Stimulated activated CD4-positive, alpha-beta T cell treated with anti-CD3 and anti-CD28 coated beads, Interleukin-15, amount 100 ng/mL, for 24 hours (primary cell): Measurements from ENCODE around the gene LRMDA.

Experiments
- DNase-seq: peaks from one replicate; pipeline ENCODE4 v3.0.0-alpha.2; 2020

The LRMDA gene

GRCh38 chr10:75857896-75858295 lies 426.5 kb downstream of the LRMDA start:
- no peak for DNase-seq

GRCh38 chr10:75858339-75858738 lies 426.9 kb downstream of the LRMDA start:
- no peak for DNase-seq

GRCh38 chr10:75859141-75859540 lies 427.7 kb downstream of the LRMDA start:
- no peak for DNase-seq

GRCh38 chr10:75860009-75860408 lies 428.6 kb downstream of the LRMDA start:
- DNase-seq: no peak

GRCh38 chr10:75861582-75861981 lies 430.2 kb downstream of the LRMDA start:
- DNase-seq: no peak

- DNase-seq: no peak
Measured at GRCh38 chr10:75862935-75863334, 431.5 kb downstream of the LRMDA start.

- no peak for DNase-seq
Measured at GRCh38 chr10:75864717-75865116, 433.3 kb downstream of the LRMDA start.

- no peak for DNase-seq
Measured at GRCh38 chr10:75865413-75866299, 434.2 kb downstream of the LRMDA start.

- DNase-seq: no peak
Measured at GRCh38 chr10:75866300-75866625, 434.8 kb downstream of the LRMDA start.

GRCh38 chr10:75866731-75867130 lies 435.3 kb downstream of the LRMDA start:
- no peak for DNase-seq

GRCh38 chr10:75868574-75868973 lies 437.1 kb downstream of the LRMDA start:
- DNase-seq: no peak

- DNase-seq: no peak
Measured at GRCh38 chr10:75870039-75870645, 438.7 kb downstream of the LRMDA start.

GRCh38 chr10:75875740-75876139 lies 444.3 kb downstream of the LRMDA start:
- DNase-seq: no peak

GRCh38 chr10:75876710-75877109 lies 445.3 kb downstream of the LRMDA start:
- DNase-seq: no peak

GRCh38 chr10:75877877-75878276 lies 446.5 kb downstream of the LRMDA start:
- DNase-seq: no peak

GRCh38 chr10:75878586-75878985 lies 447.2 kb downstream of the LRMDA start:
- DNase-seq: no peak

- DNase-seq: no peak
Measured at GRCh38 chr10:75880031-75880775, 448.8 kb downstream of the LRMDA start.

GRCh38 chr10:75883081-75884072 lies 452.0 kb downstream of the LRMDA start:
- no peak for DNase-seq

GRCh38 chr10:75884808-75885207 lies 453.4 kb downstream of the LRMDA start:
- DNase-seq: no peak

GRCh38 chr10:75887369-75887768 lies 455.9 kb downstream of the LRMDA start:
- DNase-seq: no peak

GRCh38 chr10:75887992-75888680 lies 456.7 kb downstream of the LRMDA start:
- DNase-seq: no peak

GRCh38 chr10:75889051-75889450 lies 457.6 kb downstream of the LRMDA start:
- no peak for DNase-seq
